Gastroesophageal sphincter (tissue), 4 donors: ENCODE results near the gene CREBBP. TPM values are rescaled to one million over a fixed set of nuclear protein-coding genes. Genes with fewer than 3 reads are reported as not detected.

Experiments
- ATAC-seq: fragments of 150-250 bp; one replicate; pipeline ENCODE4 v1.9.1; 2016; ENCODE audit warnings: mild to moderate bottlenecking, moderate library complexity
- H3K27ac ChIP-seq, 4 donors: fragments of 200-600 bp; sonication (generic) in 3 of 4; 1 replicate in 3 of 4; 2 replicates in 1 of 4; pipeline ENCODE4 v1.5.1; 2016 to 2019
- H3K27me3 ChIP-seq: fragments of 200-600 bp; sonication (generic); one replicate; pipeline ENCODE4 v1.5.1; 2019
- H3K36me3 ChIP-seq, 2 donors: fragments of 200-600 bp; sonication (generic); one replicate each; pipeline ENCODE4 v1.5.1; 2019; ENCODE audit warnings: control low read depth in 1 of 2
- H3K4me1 ChIP-seq, 3 donors: fragments of 200-600 bp; sonication (generic); 1 replicate in 2 of 3; 2 replicates in 1 of 3; pipeline ENCODE4 v1.5.1; 2016 to 2019; ENCODE audit warnings: control low read depth in 2 of 3
- H3K4me3 ChIP-seq, 2 donors: fragments of 200-600 bp; sonication (generic); one replicate each; pipeline ENCODE4 v1.5.1; 2019; ENCODE audit warnings: mild to moderate bottlenecking in 1 of 2, moderate library complexity in 1 of 2
- H3K9me3 ChIP-seq, 3 donors: fragments of 200-600 bp; sonication (generic); one replicate each; pipeline ENCODE4 v1.5.1; 2017 to 2019; ENCODE audit warnings: control low read depth in 2 of 3
- EP300 ChIP-seq: sonication (generic); formaldehyde crosslinking; IDR thresholded peaks from one replicate; pipeline ENCODE4 v1.6.1; 2017; ENCODE audit warnings: antibody characterized with exemption, mild to moderate bottlenecking
- POLR2A ChIP-seq, 2 donors: fragments of 450-650 bp; IDR thresholded peaks; one replicate each; pipeline ENCODE4 v1.6.1; 2017; ENCODE audit warnings: antibody characterized with exemption in 2 of 2, mild to moderate bottlenecking in 2 of 2, moderate library complexity in 1 of 2
- POLR2AphosphoS5 ChIP-seq: sonication (generic); formaldehyde crosslinking; IDR thresholded peaks from one replicate; pipeline ENCODE4 v1.6.1; 2017; ENCODE audit warnings: antibody characterized with exemption
- WGBS, 2 donors: methylation state at CpG; one replicate each; pipeline ENCODE4 v1.1.5; 2018; ENCODE audit warnings: low coverage in 1 of 2; 5-methylcytosine and 5-hydroxymethylcytosine counted together
- total RNA-seq, 4 donors: library from RNA; depleted of rRNA; stranded (reverse); fragments of >200 nt; gene quantifications; one replicate each; pipeline ENCODE4 v1.1.0, GENCODE V29; 2016
- TF ChIP-seq, protein P1 (sequence below), 4 experiments: fragments of 200-600 bp in 2 of 4; fragments of 450-650 bp in 2 of 4; sonication (generic) in 1 of 4; IDR thresholded peaks; one replicate each; pipeline ENCODE4 v1.5.1; 2017 to 2019; ENCODE audit warnings: antibody characterized with exemption in 4 of 4, mild to moderate bottlenecking in 2 of 4, moderate library complexity in 2 of 4

The CREBBP gene
- total RNA-seq, 4 donors from 2014 or later = 45.9 to 115 (median 61.7) TPM

DNA sequence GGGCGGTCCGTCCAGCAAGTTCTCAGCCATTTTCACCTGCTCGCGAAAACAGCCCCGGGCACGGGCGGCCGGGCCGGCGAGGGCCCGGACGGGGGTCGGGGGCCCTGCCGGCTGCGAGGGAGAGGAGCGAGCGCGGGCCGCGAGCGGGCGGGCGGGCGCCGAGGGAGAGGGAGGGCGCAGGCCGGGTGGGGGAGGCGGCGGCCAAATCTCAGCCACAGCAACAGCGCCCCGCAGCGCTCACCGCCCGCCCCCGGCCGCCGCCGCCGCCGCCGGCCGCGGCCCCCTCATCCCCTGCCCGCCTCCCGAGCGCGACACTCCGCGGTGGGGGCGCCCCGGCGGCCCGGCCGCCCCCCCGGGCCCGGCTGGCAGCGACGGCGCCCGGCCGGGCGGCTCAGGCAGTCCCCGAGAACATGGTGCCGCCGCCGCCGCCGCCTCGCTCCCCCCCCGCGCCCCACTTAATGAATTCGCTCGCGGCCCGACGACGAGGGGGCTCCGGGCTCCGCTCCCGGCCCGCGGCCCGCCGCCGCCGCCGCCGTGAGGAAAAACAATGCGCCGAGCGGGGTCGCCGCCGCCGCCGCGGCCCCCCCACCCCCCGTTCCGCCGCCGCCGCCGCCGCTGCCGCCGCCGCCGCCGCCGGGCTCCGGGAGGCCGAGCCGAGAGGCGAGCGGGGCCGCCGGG lies 487 bp downstream of the CREBBP start:
- Histone ChIP-seq H3K9me3 (no peaks in the 10 kb centered on the region), H3K4me3 (peak overlapping the region; percentile 90), H3K4me1 (peaks cover 9 to 46% (median 32%) of the 10 kb centered on the region in 3 donors), H3K36me3 (no peaks in the 10 kb centered on the region), H3K27me3 (no peaks in the 10 kb centered on the region), H3K27ac (peak overlapping the region; percentile 68 to 99 (median 90))
- no CpG with 5 or more reads among the region's 117 CpGs for WGBS, 2 donors
- TF ChIP-seq POLR2A (IDR thresholded peaks at IDR 0.05) = no peak
- no peak for TF ChIP-seq EP300
- TF ChIP-seq, protein P1, sequence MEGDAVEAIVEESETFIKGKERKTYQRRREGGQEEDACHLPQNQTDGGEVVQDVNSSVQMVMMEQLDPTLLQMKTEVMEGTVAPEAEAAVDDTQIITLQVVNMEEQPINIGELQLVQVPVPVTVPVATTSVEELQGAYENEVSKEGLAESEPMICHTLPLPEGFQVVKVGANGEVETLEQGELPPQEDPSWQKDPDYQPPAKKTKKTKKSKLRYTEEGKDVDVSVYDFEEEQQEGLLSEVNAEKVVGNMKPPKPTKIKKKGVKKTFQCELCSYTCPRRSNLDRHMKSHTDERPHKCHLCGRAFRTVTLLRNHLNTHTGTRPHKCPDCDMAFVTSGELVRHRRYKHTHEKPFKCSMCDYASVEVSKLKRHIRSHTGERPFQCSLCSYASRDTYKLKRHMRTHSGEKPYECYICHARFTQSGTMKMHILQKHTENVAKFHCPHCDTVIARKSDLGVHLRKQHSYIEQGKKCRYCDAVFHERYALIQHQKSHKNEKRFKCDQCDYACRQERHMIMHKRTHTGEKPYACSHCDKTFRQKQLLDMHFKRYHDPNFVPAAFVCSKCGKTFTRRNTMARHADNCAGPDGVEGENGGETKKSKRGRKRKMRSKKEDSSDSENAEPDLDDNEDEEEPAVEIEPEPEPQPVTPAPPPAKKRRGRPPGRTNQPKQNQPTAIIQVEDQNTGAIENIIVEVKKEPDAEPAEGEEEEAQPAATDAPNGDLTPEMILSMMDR (IDR thresholded peaks at IDR 0.05) = peak in 2 of 4 experiments; percentile 19 to 38
- peak; percentile 81 for ATAC-seq

DNA sequence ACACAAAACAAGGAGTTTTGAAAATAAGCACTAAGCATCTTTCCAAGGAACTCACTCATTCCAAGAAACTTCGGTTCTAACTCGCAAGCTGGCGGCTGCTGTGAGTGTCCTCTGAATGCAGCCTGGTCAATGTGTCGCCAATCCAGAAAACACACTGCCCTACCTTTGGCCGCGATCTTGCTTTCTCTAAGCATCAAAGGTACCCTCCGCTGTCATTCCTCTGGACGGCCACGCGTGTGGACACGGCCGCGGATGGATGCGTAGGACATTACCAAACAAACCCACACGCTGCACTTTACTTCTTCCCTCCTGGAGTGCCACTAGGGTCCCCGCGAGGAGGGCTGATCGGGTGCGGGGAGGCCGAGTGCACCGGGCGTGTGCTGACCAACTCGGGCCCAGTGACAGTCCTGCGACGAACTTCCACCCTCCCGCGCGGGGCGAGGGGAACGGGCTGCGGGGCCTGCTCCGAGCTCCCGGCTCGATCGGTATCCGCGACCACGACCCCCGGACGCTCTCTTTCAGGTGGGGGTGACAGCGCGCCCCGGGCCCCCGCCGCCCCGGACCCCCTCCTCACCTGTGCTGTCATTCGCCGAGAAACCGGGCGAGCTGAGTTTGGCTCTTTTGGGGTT lies 1.1 kb downstream of the CREBBP start:
- Histone ChIP-seq H3K4me1 (peaks cover 15 to 53% (median 36%) of the 10 kb centered on the region in 3 donors), H3K4me3 (peak overlapping the region; percentile 90), H3K27ac (peak overlapping the region; percentile 34 to 99 (median 90)), H3K9me3 (no peaks in the 10 kb centered on the region), H3K27me3 (no peaks in the 10 kb centered on the region), H3K36me3 (no peaks in the 10 kb centered on the region)
- WGBS, 2 donors = 0 to 3% methylated on average over 3 to 7 of the region's 50 CpGs
- ATAC-seq = peak; percentile 14
- TF ChIP-seq, protein P1 (IDR thresholded peaks at IDR 0.05) = peak in 1 of 4 experiments; percentile 19
- TF ChIP-seq POLR2A (IDR thresholded peaks at IDR 0.05) = no peak

- H3K27ac ChIP-seq = no peak overlapping the region
- H3K4me1 ChIP-seq = peaks cover 23 to 60% (median 44%) of the 10 kb centered on the region in 3 donors
- H3K9me3 ChIP-seq = no peaks in the 10 kb centered on the region
- TF ChIP-seq EP300 = no peak
- TF ChIP-seq, protein P1 (IDR thresholded peaks at IDR 0.05) = no peak
- H3K4me3 ChIP-seq = peak overlapping the region; percentile 90
- WGBS, 2 donors = 2 to 4% methylated on average over 8 of the region's 8 CpGs
- no peaks in the 10 kb centered on the region for H3K36me3 ChIP-seq
- no peak for ATAC-seq
- H3K27me3 ChIP-seq = no peaks in the 10 kb centered on the region
Measured at GRCh38 chr16:3878610-3879009, 1.9 kb downstream of the CREBBP start.

- H3K27ac ChIP-seq = peak overlapping the region in 2 of 4 donors; percentile 6 to 16
- no peaks in the 10 kb centered on the region for H3K27me3 ChIP-seq
- no peaks in the 10 kb centered on the region for H3K36me3 ChIP-seq
- no peaks in the 10 kb centered on the region for H3K9me3 ChIP-seq
- H3K4me1 ChIP-seq = peaks cover 29 to 79% (median 63%) of the 10 kb centered on the region in 3 donors
- TF ChIP-seq POLR2A (IDR thresholded peaks at IDR 0.05) = no peak
- no peak for TF ChIP-seq EP300
- no peak for TF ChIP-seq POLR2AphosphoS5
- TF ChIP-seq, protein P1 (IDR thresholded peaks at IDR 0.05) = no peak
- ATAC-seq = no peak
- peak overlapping the region in 1 of 2 donors; percentile 90 for H3K4me3 ChIP-seq
- 16 to 28% methylated on average over 3 to 6 of the region's 6 CpGs for WGBS, 2 donors
Measured at GRCh38 chr16:3876695-3877094, 3.8 kb downstream of the CREBBP start.

- Histone ChIP-seq H3K36me3 (no peaks in the 10 kb centered on the region), H3K27me3 (no peaks in the 10 kb centered on the region), H3K4me3 (no peak overlapping the region), H3K4me1 (peaks cover 33 to 79% (median 69%) of the 10 kb centered on the region in 3 donors), H3K27ac (no peak overlapping the region), H3K9me3 (no peaks in the 10 kb centered on the region)
- no peak for ATAC-seq
- TF ChIP-seq POLR2AphosphoS5 (no peak), POLR2A (IDR thresholded peaks at IDR 0.05) (no peak)
- TF ChIP-seq, protein P1 (IDR thresholded peaks at IDR 0.05) = no peak
Measured at GRCh38 chr16:3876160-3876559, 4.4 kb downstream of the CREBBP start.
